IPS-20b (cell line): ENCODE measurements around the gene KMT2C.

Source experiments
- H3K27ac ChIP-seq: one replicate; pipeline ENCODE4 v1.5.1; 2013; ENCODE audit warnings: low read length
- H3K27me3 ChIP-seq: 2 replicates; pipeline ENCODE4 v1.6.1; 2013; ENCODE audit warnings: mild to moderate bottlenecking, low read length, inconsistent platforms; ENCODE audit not compliant: insufficient read depth
- H3K36me3 ChIP-seq: 2 replicates; pipeline ENCODE4 v1.6.1; 2013; ENCODE audit warnings: low read depth, mild to moderate bottlenecking, inconsistent platforms, low read length, moderate library complexity; ENCODE audit not compliant: insufficient read depth
- H3K4me1 ChIP-seq: 2 replicates; pipeline ENCODE4 v1.6.1; 2013; ENCODE audit warnings: mild to moderate bottlenecking, control low read depth, inconsistent platforms, low read length, moderate library complexity; ENCODE audit not compliant: insufficient read depth
- H3K4me3 ChIP-seq: 2 replicates; pipeline ENCODE4 v1.5.1; 2013; ENCODE audit warnings: mild to moderate bottlenecking, low read length, inconsistent platforms
- H3K9ac ChIP-seq: 2 replicates; pipeline ENCODE4 v1.6.1; 2013; ENCODE audit warnings: low read depth, mild to moderate bottlenecking, inconsistent platforms, low read length, moderate library complexity
- H3K9me3 ChIP-seq: 2 replicates; pipeline ENCODE4 v1.6.1; 2013; ENCODE audit warnings: mild to moderate bottlenecking, low read depth, low read length, inconsistent platforms; ENCODE audit not compliant: insufficient read depth

KMT2C gene

GRCh38 chr7:152106990-152107389, 328.8 kb downstream of the KMT2C start:
- peaks cover 13% of the 10 kb centered on the region for H3K36me3 ChIP-seq
- H3K9ac ChIP-seq: no peak overlapping the region
- H3K9me3 ChIP-seq: no peaks in the 10 kb centered on the region
- no peak overlapping the region for H3K4me3 ChIP-seq
- H3K27me3 ChIP-seq: no peaks in the 10 kb centered on the region
- H3K4me1 ChIP-seq: no peaks in the 10 kb centered on the region
- no peak overlapping the region for H3K27ac ChIP-seq

GRCh38 chr7:152105205-152105604, 330.6 kb downstream of the KMT2C start:
- Histone ChIP-seq H3K27me3 (no peaks in the 10 kb centered on the region), H3K9me3 (no peaks in the 10 kb centered on the region), H3K27ac (no peak overlapping the region), H3K36me3 (peaks cover 13% of the 10 kb centered on the region), H3K4me1 (no peaks in the 10 kb centered on the region), H3K9ac (no peak overlapping the region), H3K4me3 (no peak overlapping the region)

GRCh38 chr7:152103691-152104090, 332.1 kb downstream of the KMT2C start:
- H3K9me3 ChIP-seq: no peaks in the 10 kb centered on the region
- H3K27ac ChIP-seq: no peak overlapping the region
- H3K36me3 ChIP-seq: peaks cover 13% of the 10 kb centered on the region
- no peaks in the 10 kb centered on the region for H3K27me3 ChIP-seq
- no peak overlapping the region for H3K9ac ChIP-seq
- no peak overlapping the region for H3K4me3 ChIP-seq
- H3K4me1 ChIP-seq: no peaks in the 10 kb centered on the region

GRCh38 chr7:152103066-152103465, 332.7 kb downstream of the KMT2C start:
- Histone ChIP-seq H3K4me3 (no peak overlapping the region), H3K36me3 (peaks cover 13% of the 10 kb centered on the region), H3K27ac (no peak overlapping the region), H3K9ac (no peak overlapping the region), H3K4me1 (no peaks in the 10 kb centered on the region), H3K9me3 (no peaks in the 10 kb centered on the region), H3K27me3 (no peaks in the 10 kb centered on the region)

GRCh38 chr7:152097330-152097729, 338.5 kb downstream of the KMT2C start:
- H3K27ac ChIP-seq: no peak overlapping the region
- no peak overlapping the region for H3K9ac ChIP-seq
- no peaks in the 10 kb centered on the region for H3K27me3 ChIP-seq
- H3K9me3 ChIP-seq: no peaks in the 10 kb centered on the region
- H3K36me3 ChIP-seq: no peaks in the 10 kb centered on the region
- H3K4me1 ChIP-seq: no peaks in the 10 kb centered on the region
- H3K4me3 ChIP-seq: no peak overlapping the region

GRCh38 chr7:152095771-152096170, 340.0 kb downstream of the KMT2C start:
- Histone ChIP-seq H3K4me1 (no peaks in the 10 kb centered on the region), H3K27me3 (no peaks in the 10 kb centered on the region), H3K4me3 (no peak overlapping the region), H3K36me3 (no peaks in the 10 kb centered on the region), H3K9ac (no peak overlapping the region), H3K27ac (no peak overlapping the region), H3K9me3 (no peaks in the 10 kb centered on the region)

- no peak overlapping the region for H3K9ac ChIP-seq
- no peak overlapping the region for H3K4me3 ChIP-seq
- H3K27me3 ChIP-seq: no peaks in the 10 kb centered on the region
- H3K36me3 ChIP-seq: no peaks in the 10 kb centered on the region
- no peak overlapping the region for H3K27ac ChIP-seq
- H3K4me1 ChIP-seq: no peaks in the 10 kb centered on the region
- H3K9me3 ChIP-seq: peaks cover 15% of the 10 kb centered on the region
Measured at GRCh38 chr7:152093717-152094116, 342.1 kb downstream of the KMT2C start.

GRCh38 chr7:152090747-152091146, 345.1 kb downstream of the KMT2C start:
- Histone ChIP-seq H3K27me3 (no peaks in the 10 kb centered on the region), H3K36me3 (no peaks in the 10 kb centered on the region), H3K4me3 (no peak overlapping the region), H3K27ac (no peak overlapping the region), H3K9ac (no peak overlapping the region), H3K9me3 (peaks cover 25% of the 10 kb centered on the region), H3K4me1 (no peaks in the 10 kb centered on the region)

- no peaks in the 10 kb centered on the region for H3K27me3 ChIP-seq
Measured at GRCh38 chr7:152089183-152089582, 346.6 kb downstream of the KMT2C start.

GRCh38 chr7:152086513-152086912, 349.3 kb downstream of the KMT2C start:
- Histone ChIP-seq H3K9ac (no peak overlapping the region), H3K27ac (no peak overlapping the region)

More at GRCh38 chr7:152089183-152089582, 346.6 kb downstream of the KMT2C start:
- Histone ChIP-seq H3K4me1 (no peaks in the 10 kb centered on the region), H3K27ac (no peak overlapping the region), H3K4me3 (no peak overlapping the region), H3K9ac (no peak overlapping the region), H3K9me3 (peaks cover 25% of the 10 kb centered on the region), H3K36me3 (no peaks in the 10 kb centered on the region)

GRCh38 chr7:152085131-152085530, 350.7 kb downstream of the KMT2C start:
- Histone ChIP-seq H3K4me1 (peaks cover 14% of the 10 kb centered on the region; the same call in 1 of the 2 replicates), H3K4me3 (no peak overlapping the region), H3K9ac (no peak overlapping the region), H3K27me3 (no peaks in the 10 kb centered on the region), H3K27ac (no peak overlapping the region), H3K36me3 (no peaks in the 10 kb centered on the region), H3K9me3 (peaks cover 25% of the 10 kb centered on the region)

More at GRCh38 chr7:152086513-152086912, 349.3 kb downstream of the KMT2C start:
- Histone ChIP-seq H3K9me3 (peaks cover 25% of the 10 kb centered on the region), H3K36me3 (no peaks in the 10 kb centered on the region), H3K27me3 (no peaks in the 10 kb centered on the region), H3K4me1 (peaks cover 12% of the 10 kb centered on the region; the same call in 1 of the 2 replicates), H3K4me3 (no peak overlapping the region)
